RWPE1 (cell line): ENCODE data around the gene KRTAP10-10.

ENCODE experiments used
- CTCF ChIA-PET: fragments of 350-600 bp; sonication (Branson Sonifier 250); formaldehyde crosslinking; extraction: SDS; loops from one replicate; lab custom pipeline; 2021; lab: Yijun Ruan, JAX
- POLR2A ChIA-PET: fragments of 400-600 bp; formaldehyde crosslinking; extraction: SDS; loops from one replicate; lab custom pipeline; 2020; ENCODE audit warnings: antibody characterized with exemption; ENCODE audit not compliant: low non-redundant PET; lab: Yijun Ruan, JAX
- DNase-seq: peaks from one replicate; pipeline ENCODE4 v3.0.0; 2012; ENCODE audit warnings: low spot score
- H3K27ac ChIP-seq: fragments of 450-650 bp; 2 replicates; pipeline ENCODE4 v1.5.1; 2017
- TF ChIP-seq, protein P1 (sequence below): fragments of 450-650 bp; conservative IDR thresholded peaks from 2 replicates; pipeline ENCODE4 v1.5.1; 2017; ENCODE audit warnings: low read depth, mild to moderate bottlenecking

KRTAP10-10 gene

DNA sequence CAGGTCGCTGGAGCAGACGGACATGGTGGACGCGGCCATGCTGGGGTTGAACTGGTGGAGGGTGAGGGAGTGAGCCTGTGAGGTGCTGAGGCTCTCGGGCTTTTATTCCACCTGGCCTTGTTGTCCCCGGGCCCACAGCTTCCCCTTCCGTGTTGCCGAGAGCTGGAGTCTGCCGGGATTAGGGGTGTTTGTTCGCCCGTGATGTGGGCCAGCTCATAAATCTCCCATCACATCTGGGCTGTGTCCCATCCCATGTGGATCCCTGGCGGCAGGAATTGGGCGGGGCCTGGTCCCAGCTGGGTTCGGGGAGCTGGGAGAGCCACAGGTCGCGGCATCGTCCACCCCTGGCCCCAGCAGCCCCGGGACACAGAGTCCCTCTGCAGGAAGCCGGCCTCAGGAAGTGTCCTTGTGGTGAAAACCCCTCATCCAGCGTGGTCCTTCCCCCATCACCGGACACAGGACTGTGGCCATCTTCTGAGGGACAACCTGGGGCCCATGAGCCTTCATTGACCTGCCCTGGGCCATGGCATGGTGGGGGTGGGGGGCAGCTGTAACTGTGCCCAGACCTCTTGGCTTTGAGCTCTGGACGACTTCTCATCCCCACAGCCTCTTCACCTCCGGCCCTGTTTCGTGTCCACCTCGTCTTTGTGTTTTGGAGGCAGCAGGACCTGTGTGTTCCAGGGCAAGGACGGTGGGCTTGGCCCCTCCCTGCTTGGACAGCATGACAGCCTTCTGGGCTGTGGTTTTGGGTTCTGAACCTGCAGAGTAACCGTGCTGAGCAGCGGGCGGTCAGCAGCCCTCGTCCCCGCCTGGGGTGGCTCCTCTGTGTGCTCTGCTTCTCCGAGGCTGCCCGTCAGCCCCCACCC lies 44.5 kb upstream of the KRTAP10-10 start, which contains the start of gene KRTAP10-6:
Gene KRTAP10-6, minus strand, starts transcription at position 60 of the 866 bp plus-strand sequence. Its CDS starts 21 bp downstream, at position 39.
- H3K27ac ChIP-seq = no peak within 1 kb of the TSS
- CTCF ChIA-PET = no interaction called here
- DNase-seq = no peak
- POLR2A ChIA-PET = interaction anchor here (0.7 kb wide), 1 partner anchor 109 kb away, joined by 3 read pairs; no protein-coding TSS in a partner anchor
- TF ChIP-seq, protein P1, sequence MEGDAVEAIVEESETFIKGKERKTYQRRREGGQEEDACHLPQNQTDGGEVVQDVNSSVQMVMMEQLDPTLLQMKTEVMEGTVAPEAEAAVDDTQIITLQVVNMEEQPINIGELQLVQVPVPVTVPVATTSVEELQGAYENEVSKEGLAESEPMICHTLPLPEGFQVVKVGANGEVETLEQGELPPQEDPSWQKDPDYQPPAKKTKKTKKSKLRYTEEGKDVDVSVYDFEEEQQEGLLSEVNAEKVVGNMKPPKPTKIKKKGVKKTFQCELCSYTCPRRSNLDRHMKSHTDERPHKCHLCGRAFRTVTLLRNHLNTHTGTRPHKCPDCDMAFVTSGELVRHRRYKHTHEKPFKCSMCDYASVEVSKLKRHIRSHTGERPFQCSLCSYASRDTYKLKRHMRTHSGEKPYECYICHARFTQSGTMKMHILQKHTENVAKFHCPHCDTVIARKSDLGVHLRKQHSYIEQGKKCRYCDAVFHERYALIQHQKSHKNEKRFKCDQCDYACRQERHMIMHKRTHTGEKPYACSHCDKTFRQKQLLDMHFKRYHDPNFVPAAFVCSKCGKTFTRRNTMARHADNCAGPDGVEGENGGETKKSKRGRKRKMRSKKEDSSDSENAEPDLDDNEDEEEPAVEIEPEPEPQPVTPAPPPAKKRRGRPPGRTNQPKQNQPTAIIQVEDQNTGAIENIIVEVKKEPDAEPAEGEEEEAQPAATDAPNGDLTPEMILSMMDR = no peak

DNA sequence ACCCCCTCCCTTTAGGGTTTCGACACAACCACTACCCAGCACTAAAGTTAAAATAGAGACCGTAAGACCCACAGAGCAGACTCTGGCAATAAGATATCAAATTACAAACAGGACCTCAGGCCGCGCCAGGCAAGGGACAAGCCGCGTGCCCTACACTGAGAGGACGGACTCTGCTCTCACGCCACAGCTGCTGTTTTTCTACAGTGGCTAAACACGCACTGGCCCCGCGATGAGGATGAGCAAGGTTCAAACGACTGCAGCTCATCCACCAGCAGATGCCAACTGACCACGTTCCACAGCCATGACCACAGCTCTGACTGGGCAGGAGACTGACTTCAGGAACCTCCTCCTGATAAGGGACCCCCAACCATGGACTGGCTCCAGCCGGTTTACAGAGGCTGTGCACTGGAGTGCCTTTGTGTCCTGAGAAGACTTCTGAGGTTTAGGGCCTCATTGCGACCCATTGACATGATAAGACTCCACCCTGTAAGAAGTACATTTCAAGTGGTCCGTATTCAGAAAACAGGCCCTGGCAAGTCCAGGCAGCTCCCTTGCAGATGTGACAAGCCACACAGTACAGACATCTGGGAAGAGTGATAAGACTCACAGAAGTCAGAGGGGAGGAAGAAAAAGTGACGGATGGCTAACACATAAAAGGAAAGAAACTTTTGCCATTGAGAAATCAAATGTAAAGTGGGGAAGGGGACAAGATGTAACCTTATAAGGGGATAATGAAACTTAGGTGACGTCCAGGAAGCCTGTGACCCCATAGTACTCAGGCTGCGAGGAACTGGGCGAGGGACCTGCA lies 43.4 kb upstream of the KRTAP10-10 start:
- POLR2A ChIA-PET = no interaction called here
- H3K27ac ChIP-seq = no peak overlapping the region
- TF ChIP-seq, protein P1 = no peak
- CTCF ChIA-PET = no interaction called here
- no peak for DNase-seq

DNA sequence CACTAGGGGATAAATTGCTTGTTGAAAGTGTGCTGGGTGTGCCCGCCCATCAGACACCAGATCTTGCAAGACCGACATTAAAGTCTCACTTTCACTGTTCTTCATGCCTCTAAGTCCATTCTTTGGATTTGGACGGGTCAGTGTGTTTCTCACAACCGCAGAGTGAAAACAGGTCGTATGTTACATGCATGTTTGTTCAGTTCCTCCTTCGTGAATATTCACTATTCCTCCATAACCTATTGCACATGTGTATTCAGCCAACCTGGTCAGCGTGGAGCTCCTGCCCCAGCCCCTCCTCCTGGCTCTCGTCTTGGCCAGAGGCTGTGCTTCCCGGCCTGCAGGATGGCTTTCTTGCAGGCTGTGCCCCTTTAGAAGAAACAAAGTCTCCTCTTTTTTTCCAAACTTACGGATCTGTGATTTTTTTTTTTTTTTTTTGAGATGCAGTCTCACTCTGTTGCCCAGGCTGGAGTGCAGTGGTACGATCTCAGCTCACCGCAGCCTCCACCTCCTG lies 42.7 kb upstream of the KRTAP10-10 start:
- TF ChIP-seq, protein P1 = no peak
- CTCF ChIA-PET = no interaction called here
- DNase-seq = no peak
- POLR2A ChIA-PET = no interaction called here
- no peak overlapping the region for H3K27ac ChIP-seq

DNA sequence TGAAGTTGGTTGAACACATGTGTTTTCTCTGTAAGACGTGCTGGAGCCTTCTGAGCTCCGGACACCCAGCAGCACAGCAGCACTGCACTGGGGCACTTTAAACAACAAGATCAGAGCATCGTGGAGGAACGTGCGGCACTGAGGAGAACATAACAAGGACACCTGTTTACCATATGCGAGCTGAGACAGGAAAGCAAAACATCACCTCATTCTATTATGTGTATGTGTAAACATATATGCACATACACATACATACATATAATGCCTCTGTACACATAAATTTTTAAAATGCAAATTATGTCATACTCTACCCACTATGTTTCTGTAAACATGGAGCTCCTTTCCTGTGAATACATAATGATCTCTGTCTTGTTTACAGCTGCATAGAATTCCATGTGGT lies 41.6 kb upstream of the KRTAP10-10 start:
- CTCF ChIA-PET = no interaction called here
- no peak for DNase-seq
- TF ChIP-seq, protein P1 = no peak
- no peak overlapping the region for H3K27ac ChIP-seq
- POLR2A ChIA-PET = no interaction called here

DNA sequence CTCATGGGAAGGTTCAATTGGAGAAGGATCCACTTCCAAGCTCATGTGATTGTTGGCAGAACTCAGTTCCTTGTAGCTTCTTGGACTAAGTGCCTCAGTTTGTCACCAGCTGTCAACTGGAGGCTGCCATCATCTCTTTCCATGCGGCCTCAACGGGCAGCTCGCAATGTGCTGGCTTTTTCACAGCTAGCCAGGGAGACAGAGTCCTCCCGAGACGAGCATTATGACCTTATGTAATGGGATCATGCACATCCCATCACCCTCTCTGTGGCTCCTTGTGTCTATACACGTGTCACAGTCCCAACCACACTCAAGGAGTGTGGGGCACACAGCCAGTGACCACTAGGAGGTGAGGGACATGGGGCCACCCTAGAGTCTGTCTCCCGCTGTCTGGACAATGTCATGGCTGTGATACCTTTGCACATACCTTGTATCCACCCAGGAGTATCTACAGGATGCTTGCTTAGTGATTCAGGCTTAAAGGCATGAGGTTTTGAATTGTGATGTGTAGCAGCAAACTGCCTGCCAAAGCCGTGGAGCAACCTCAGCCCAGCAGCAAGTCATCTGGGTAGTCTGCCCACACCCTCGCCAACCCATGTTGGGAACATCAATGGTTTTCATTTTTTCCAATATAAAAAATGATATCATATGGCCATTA lies 41.0 kb upstream of the KRTAP10-10 start:
- no peak overlapping the region for H3K27ac ChIP-seq
- POLR2A ChIA-PET = no interaction called here
- peak; percentile 18 for DNase-seq
- CTCF ChIA-PET = no interaction called here
- TF ChIP-seq, protein P1 = no peak

DNA sequence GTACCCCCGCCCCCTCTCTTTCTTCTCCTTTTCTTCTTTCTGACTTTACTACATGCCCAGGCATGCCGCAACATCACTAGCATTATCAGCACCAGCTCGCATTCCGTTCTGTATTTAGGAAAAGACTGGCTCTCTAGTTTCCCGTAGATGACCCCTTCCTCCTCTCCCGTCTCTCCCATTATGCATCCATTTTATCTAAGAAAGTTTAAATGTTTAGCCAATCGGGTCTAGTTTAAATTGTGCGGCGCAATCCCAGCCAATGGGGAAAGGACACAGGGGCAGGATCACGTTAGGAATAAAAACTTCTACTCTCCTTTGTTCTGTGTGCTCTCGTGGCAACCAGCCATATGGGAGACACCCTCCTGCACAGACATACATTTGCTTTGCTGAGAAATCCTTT lies 39.1 kb upstream of the KRTAP10-10 start:
- H3K27ac ChIP-seq = no peak overlapping the region
- no peak for DNase-seq
- ChIA-PET POLR2A (no interaction called here), CTCF (no interaction called here)
- TF ChIP-seq, protein P1 = no peak
